Activated CD8-positive, alpha-beta memory T cell treated with anti-CD3 and anti-CD28 coated beads, Interleukin-2, amount 50 U/mL, for 24 hours (primary cell): Measurements from ENCODE around the gene TMX2.
"Not testable (repeated sequence)": the region's sequence is repeated elsewhere in the genome, so short reads cannot be mapped to it uniquely, and the experiment has no call there.

Source experiments
- DNase-seq: peaks from one replicate; pipeline ENCODE4 v3.0.0-alpha.2; 2020; ENCODE audit errors: extremely low read depth

The TMX2 gene

GRCh38 chr11:57712256-57713150 is at the start of gene TMX2:
Gene TMX2, plus strand, starts transcription at chr11:57712593. Its CDS starts 26 bp downstream, at chr11:57712619.
- peak; percentile 84 for DNase-seq

GRCh38 chr11:57662893-57663292 is 49.5 kb upstream of the TMX2 start:
- no peak for DNase-seq

- no peak for DNase-seq
Measured at GRCh38 chr11:57663975-57664374, 48.4 kb upstream of the TMX2 start.

GRCh38 chr11:57667117-57667735 is 45.2 kb upstream of the TMX2 start:
- peak; percentile 86 for DNase-seq

- DNase-seq: peak; percentile 98
Measured at GRCh38 chr11:57667736-57668433, 44.5 kb upstream of the TMX2 start, which contains the start of gene ZDHHC5. Gene ZDHHC5, plus strand, starts transcription at chr11:57668114. Its CDS starts 4,977 bp downstream, at chr11:57673091.

- DNase-seq: no peak
Measured at GRCh38 chr11:57668434-57668782, 44.0 kb upstream of the TMX2 start.

- no peak for DNase-seq
Measured at GRCh38 chr11:57674251-57674650, 38.1 kb upstream of the TMX2 start.

- DNase-seq: no peak
Measured at GRCh38 chr11:57675176-57675941, 37.0 kb upstream of the TMX2 start.

- DNase-seq: no peak
Measured at GRCh38 chr11:57679396-57679795, 33.0 kb upstream of the TMX2 start.

- DNase-seq: no peak
Measured at GRCh38 chr11:57680552-57680874, 31.9 kb upstream of the TMX2 start.

GRCh38 chr11:57681168-57681567 is 31.2 kb upstream of the TMX2 start:
- no peak for DNase-seq

- not testable (repeated sequence) for DNase-seq
Measured at GRCh38 chr11:57690474-57690873, 21.9 kb upstream of the TMX2 start.

- DNase-seq: no peak
Measured at GRCh38 chr11:57698843-57699365, 13.5 kb upstream of the TMX2 start.

- no peak for DNase-seq
Measured at GRCh38 chr11:57699813-57700212, 12.6 kb upstream of the TMX2 start.

GRCh38 chr11:57700425-57700824 is 12.0 kb upstream of the TMX2 start:
- DNase-seq: no peak

GRCh38 chr11:57703341-57703740 is 9.1 kb upstream of the TMX2 start:
- DNase-seq: no peak

- DNase-seq: no peak
Measured at GRCh38 chr11:57704932-57705331, 7.5 kb upstream of the TMX2 start.

GRCh38 chr11:57705432-57705831 is 7.0 kb upstream of the TMX2 start:
- DNase-seq: not testable (repeated sequence)

- DNase-seq: no peak
Measured at GRCh38 chr11:57709802-57710367, 2.5 kb upstream of the TMX2 start.

GRCh38 chr11:57711414-57712255 is 758 bp upstream of the TMX2 start, which contains the start of gene MED19:
Gene MED19, minus strand, starts transcription at chr11:57712215. Its CDS starts 36 bp downstream, at chr11:57712179.
- peak; percentile 49 for DNase-seq
